OCI-LY7 (cell line): ENCODE data around the gene VAV1. TPM values are rescaled to one million over a fixed set of nuclear protein-coding genes. Genes with fewer than 3 reads are reported as not detected.

ENCODE experiments used
- BruUV-seq: library from RNA; stranded (reverse); fragments of 400-500 nt; replicated peaks from 2 replicates; lab custom pipeline; 2021; lab: Mats Ljungman, UMichigan
- CTCF ChIA-PET: fragments of 300-600 bp; sonication (Branson Sonifier 250); formaldehyde crosslinking; loops from one replicate; lab custom pipeline; 2022; ENCODE audit warnings: antibody characterized with exemption; ENCODE audit not compliant: unreplicated experiment; lab: Charles Lee
- POLR2A ChIA-PET: fragments of 300-600 bp; sonication (Branson Sonifier 250); formaldehyde crosslinking; loops from one replicate; lab custom pipeline; 2022; ENCODE audit warnings: antibody characterized with exemption; lab: Charles Lee
- DNase-seq: peaks from one replicate; pipeline ENCODE4 v3.0.0-alpha.2; 2015; ENCODE audit warnings: low spot score
- H2AFZ ChIP-seq: fragments of 200-600 bp; sonication (generic), shearing (Covaris generic); 2 replicates; pipeline ENCODE4 v1.6.1; 2014; ENCODE audit warnings: mild to moderate bottlenecking, antibody characterized with exemption, low read length, moderate library complexity
- H3K27ac ChIP-seq: fragments of 200-600 bp; sonication (generic); 2 replicates; pipeline ENCODE4 v1.5.1; 2014; ENCODE audit warnings: mixed run types, low read depth, mild to moderate bottlenecking, moderate library complexity, low read length, inconsistent platforms; ENCODE audit not compliant: poor library complexity, severe bottlenecking
- H3K36me3 ChIP-seq: fragments of 200-600 bp; sonication (generic); 2 replicates; pipeline ENCODE4 v1.6.1; 2014; ENCODE audit warnings: mild to moderate bottlenecking, antibody characterized with exemption, low read length, moderate library complexity, mixed read lengths; ENCODE audit not compliant: insufficient read depth
- H3K4me1 ChIP-seq: fragments of 200-600 bp; sonication (generic); 2 replicates; pipeline ENCODE4 v1.5.1; 2014; ENCODE audit warnings: mild to moderate bottlenecking, low read length; ENCODE audit not compliant: insufficient read depth, poor library complexity, severe bottlenecking
- H3K4me2 ChIP-seq: fragments of 200-600 bp; sonication (generic); 2 replicates; pipeline ENCODE4 v1.6.1; 2014; ENCODE audit warnings: mild to moderate bottlenecking, low read length
- H3K4me3 ChIP-seq: fragments of 200-600 bp; sonication (generic); 2 replicates; pipeline ENCODE4 v1.5.1; 2014; ENCODE audit warnings: mild to moderate bottlenecking, low read depth, low read length; ENCODE audit not compliant: poor library complexity, severe bottlenecking
- H3K79me2 ChIP-seq: fragments of 200-600 bp; sonication (generic); 2 replicates; pipeline ENCODE4 v1.6.1; 2016; ENCODE audit warnings: low read depth, mild to moderate bottlenecking, low read length, moderate library complexity, mixed read lengths; ENCODE audit not compliant: insufficient read depth
- H3K9me2 ChIP-seq: fragments of 200-600 bp; sonication (generic); 2 replicates; pipeline ENCODE4 v1.6.1; 2016; ENCODE audit warnings: mild to moderate bottlenecking, low read length, mixed read lengths; ENCODE audit not compliant: insufficient read depth
- H3K9me3 ChIP-seq: fragments of 200-600 bp; sonication (generic); 2 replicates; pipeline ENCODE4 v1.6.1; 2014; ENCODE audit warnings: mild to moderate bottlenecking, mixed run types, low read length, mixed read lengths
- H4K20me1 ChIP-seq: fragments of 200-600 bp; sonication (generic); 2 replicates; pipeline ENCODE4 v1.6.1; 2014; ENCODE audit warnings: mild to moderate bottlenecking, antibody characterized with exemption, low read length, moderate library complexity, mixed read lengths; ENCODE audit not compliant: insufficient read depth
- EZH2phosphoT487 ChIP-seq: fragments of 200-600 bp; sonication (generic); IDR thresholded peaks from 2 replicates; pipeline ENCODE4 v1.6.1; 2018; ENCODE audit warnings: low read depth, borderline replicate concordance, mild to moderate bottlenecking, mixed run types, antibody characterized with exemption, low read length, moderate library complexity, mixed read lengths
- intact Hi-C: fragments of 100-400 bp; cut with micrococcal nuclease; formaldehyde crosslinking; loops from one replicate; pipeline ENCODE4 v1.10.0; 2022; ENCODE audit not compliant: unreplicated experiment
- total RNA-seq, 2 experiments: library from RNA; depleted of rRNA in 1 of 2; stranded (reverse); fragments of >200 nt in 1 of 2; shearing (Covaris generic) in 1 of 2; gene quantifications; 2 replicates each; pipeline ENCODE4 v1.2.3, GENCODE V29; 2014 to 2022
- TF ChIP-seq, protein P1 (sequence below): fragments of 200-600 bp; sonication (generic); conservative IDR thresholded peaks from 2 replicates; pipeline ENCODE4 v1.5.1; 2014; ENCODE audit warnings: mild to moderate bottlenecking, antibody characterized with exemption, low read length, moderate library complexity, mixed read lengths

VAV1 gene
- total RNA-seq, 2 experiments from 2014 or later: 90.7 to 107 TPM

GRCh38 chr19:6725513-6726231 is 46.8 kb upstream of the VAV1 start:
- Histone ChIP-seq H3K4me2 (0 out of 2 replicates have a peak overlapping the region, but pooled peaks have one; percentile 13), H4K20me1 (no peaks in the 10 kb centered on the region), H3K36me3 (no peaks in the 10 kb centered on the region; the same call in 1 of the 2 replicates), H2AFZ (no peak overlapping the region), H3K27ac (no peak overlapping the region), H3K4me3 (no peak overlapping the region), H3K4me1 (peaks cover 58% of the 10 kb centered on the region), H3K9me2 (no peaks in the 10 kb centered on the region), H3K9me3 (no peaks in the 10 kb centered on the region), H3K79me2 (no peaks in the 10 kb centered on the region)
- CTCF ChIA-PET: no interaction called here
- TF ChIP-seq EZH2phosphoT487: no peak
- TF ChIP-seq, protein P1, sequence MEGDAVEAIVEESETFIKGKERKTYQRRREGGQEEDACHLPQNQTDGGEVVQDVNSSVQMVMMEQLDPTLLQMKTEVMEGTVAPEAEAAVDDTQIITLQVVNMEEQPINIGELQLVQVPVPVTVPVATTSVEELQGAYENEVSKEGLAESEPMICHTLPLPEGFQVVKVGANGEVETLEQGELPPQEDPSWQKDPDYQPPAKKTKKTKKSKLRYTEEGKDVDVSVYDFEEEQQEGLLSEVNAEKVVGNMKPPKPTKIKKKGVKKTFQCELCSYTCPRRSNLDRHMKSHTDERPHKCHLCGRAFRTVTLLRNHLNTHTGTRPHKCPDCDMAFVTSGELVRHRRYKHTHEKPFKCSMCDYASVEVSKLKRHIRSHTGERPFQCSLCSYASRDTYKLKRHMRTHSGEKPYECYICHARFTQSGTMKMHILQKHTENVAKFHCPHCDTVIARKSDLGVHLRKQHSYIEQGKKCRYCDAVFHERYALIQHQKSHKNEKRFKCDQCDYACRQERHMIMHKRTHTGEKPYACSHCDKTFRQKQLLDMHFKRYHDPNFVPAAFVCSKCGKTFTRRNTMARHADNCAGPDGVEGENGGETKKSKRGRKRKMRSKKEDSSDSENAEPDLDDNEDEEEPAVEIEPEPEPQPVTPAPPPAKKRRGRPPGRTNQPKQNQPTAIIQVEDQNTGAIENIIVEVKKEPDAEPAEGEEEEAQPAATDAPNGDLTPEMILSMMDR: no peak
- intact Hi-C loops: no loop called here
- POLR2A ChIA-PET: no interaction called here
- BruUV-seq: no TSS peak
- DNase-seq: no peak

- intact Hi-C loops: no loop called here
- H3K4me2 ChIP-seq: peak overlapping the region; percentile 58
- H3K9me3 ChIP-seq: no peaks in the 10 kb centered on the region
- no peaks in the 10 kb centered on the region for H4K20me1 ChIP-seq
- H3K9me2 ChIP-seq: no peaks in the 10 kb centered on the region
- peak overlapping the region; percentile 9 for H3K4me3 ChIP-seq
- H3K4me1 ChIP-seq: peaks cover 33% of the 10 kb centered on the region
- POLR2A ChIA-PET: interaction anchor here (0.8 kb wide), 1 partner anchor 135 kb away, joined by 4 read pairs; no protein-coding TSS in a partner anchor
- H2AFZ ChIP-seq: peak overlapping the region; percentile 38; the same call in 1 of the 2 replicates
- H3K36me3 ChIP-seq: no peaks in the 10 kb centered on the region; the same call in 1 of the 2 replicates
- BruUV-seq: no TSS peak
- H3K79me2 ChIP-seq: no peaks in the 10 kb centered on the region
- peak overlapping the region; percentile 61 for H3K27ac ChIP-seq
- TF ChIP-seq EZH2phosphoT487: no peak
- TF ChIP-seq, protein P1: no peak
- peak; percentile 63 for DNase-seq
- CTCF ChIA-PET: no interaction called here
Observed at GRCh38 chr19:6728346-6728745, 44.2 kb upstream of the VAV1 start.

DNA sequence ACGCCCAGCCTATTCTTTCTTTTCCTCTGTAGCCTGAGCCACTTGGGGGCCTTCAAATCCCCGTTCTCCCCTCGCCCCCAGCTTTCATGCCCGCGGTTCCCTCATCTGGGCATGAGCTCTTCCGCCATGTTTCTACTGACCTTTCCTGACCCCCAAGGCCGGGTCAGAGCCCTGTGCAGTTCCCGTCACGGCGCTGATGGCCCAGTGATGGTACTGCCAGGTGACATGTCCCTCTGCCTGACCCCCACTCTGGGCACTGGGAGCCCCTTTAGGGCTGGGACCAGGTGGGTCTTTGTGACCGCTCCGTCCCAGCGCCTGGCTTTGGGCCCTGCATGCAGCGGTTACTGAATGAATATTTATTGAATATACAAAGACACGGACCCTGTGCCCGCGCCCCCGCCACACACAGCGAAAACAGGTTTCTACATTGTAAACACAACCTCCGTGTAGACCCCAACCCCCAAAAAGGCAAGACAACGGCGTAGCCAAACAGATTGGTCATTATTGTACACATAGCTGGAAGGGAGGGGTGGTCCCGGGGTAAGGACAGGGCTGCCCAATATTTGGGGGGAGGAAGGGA is 42.8 kb upstream of the VAV1 start:
- Histone ChIP-seq H3K9me2 (no peaks in the 10 kb centered on the region), H4K20me1 (no peaks in the 10 kb centered on the region), H3K4me1 (peaks cover 22% of the 10 kb centered on the region), H2AFZ (no peak overlapping the region), H3K9me3 (no peaks in the 10 kb centered on the region), H3K36me3 (no peaks in the 10 kb centered on the region; the same call in 1 of the 2 replicates), H3K4me2 (no peak overlapping the region), H3K4me3 (no peak overlapping the region), H3K27ac (no peak overlapping the region), H3K79me2 (no peaks in the 10 kb centered on the region)
- ChIA-PET CTCF (no interaction called here), POLR2A (no interaction called here)
- intact Hi-C loops: no loop called here
- TF ChIP-seq, protein P1: no peak
- no TSS peak for BruUV-seq
- no peak for DNase-seq
